DOHH2 (cell line): ENCODE data around the gene BRINP2.

ENCODE experiments used
- H3F3A ChIP-seq: fragments of 200-600 bp; sonication (generic), shearing (Covaris generic); 2 replicates; pipeline ENCODE4 v1.6.0; 2016; ENCODE audit warnings: antibody characterized with exemption, mild to moderate bottlenecking; ENCODE audit not compliant: control insufficient read depth, insufficient read depth
- H3K27ac ChIP-seq: fragments of 200-600 bp; sonication (generic); 2 replicates; pipeline ENCODE4 v1.5.1; 2014; ENCODE audit warnings: low read depth, mild to moderate bottlenecking, low read length, moderate library complexity
- H3K27me3 ChIP-seq: fragments of 200-600 bp; sonication (generic); 2 replicates; pipeline ENCODE4 v1.6.1; 2014; ENCODE audit warnings: mild to moderate bottlenecking, low read length, mixed read lengths; ENCODE audit not compliant: control insufficient read depth
- H3K36me3 ChIP-seq: fragments of 200-600 bp; sonication (generic); 2 replicates; pipeline ENCODE4 v1.6.1; 2014; ENCODE audit warnings: mild to moderate bottlenecking, low read length, moderate library complexity, mixed read lengths; ENCODE audit not compliant: control insufficient read depth
- H3K4me1 ChIP-seq: fragments of 200-600 bp; sonication (generic); 2 replicates; pipeline ENCODE4 v1.6.1; 2014; ENCODE audit warnings: mild to moderate bottlenecking, low read length, mixed read lengths; ENCODE audit not compliant: control insufficient read depth
- H3K4me2 ChIP-seq: fragments of 200-600 bp; sonication (generic); 2 replicates; pipeline ENCODE4 v1.6.0; 2014; ENCODE audit warnings: mild to moderate bottlenecking, low read length, moderate library complexity
- H3K4me3 ChIP-seq: fragments of 200-600 bp; sonication (generic); 2 replicates; pipeline ENCODE4 v1.5.1; 2014; ENCODE audit warnings: mild to moderate bottlenecking, low read length, mixed read lengths
- H3K79me2 ChIP-seq: fragments of 200-600 bp; sonication (generic); 2 replicates; pipeline ENCODE4 v1.6.1; 2014; ENCODE audit warnings: mild to moderate bottlenecking, low read length, mixed read lengths; ENCODE audit not compliant: control insufficient read depth
- H3K9me2 ChIP-seq: fragments of 200-600 bp; sonication (generic); replicated peaks from 2 replicates; pipeline ENCODE4 v1.6.1; 2014; ENCODE audit warnings: mild to moderate bottlenecking, low read length, mixed read lengths; ENCODE audit not compliant: control insufficient read depth
- H3K9me3 ChIP-seq: fragments of 200-600 bp; sonication (generic); 2 replicates; pipeline ENCODE4 v1.6.1; 2014; ENCODE audit warnings: antibody characterized with exemption, low read length, mixed read lengths; ENCODE audit not compliant: control insufficient read depth, insufficient read depth
- H4K20me1 ChIP-seq: fragments of 200-600 bp; sonication (generic); 2 replicates; pipeline ENCODE4 v1.6.0; 2014; ENCODE audit warnings: low read depth, mild to moderate bottlenecking, antibody characterized with exemption, low read length, moderate library complexity; ENCODE audit not compliant: control insufficient read depth, insufficient read depth
- EZH2phosphoT487 ChIP-seq: fragments of 200-600 bp; sonication (generic); IDR thresholded peaks from 2 replicates; pipeline ENCODE4 v1.6.1; 2017; ENCODE audit warnings: borderline replicate concordance, mild to moderate bottlenecking, antibody characterized with exemption, low read length, moderate library complexity, mixed read lengths
- TF ChIP-seq, protein P1 (sequence below): fragments of 200-600 bp; sonication (generic); IDR thresholded peaks from one replicate; pipeline ENCODE4 v1.5.1; 2014; ENCODE audit warnings: antibody characterized with exemption, mild to moderate bottlenecking, low read depth, low read length; ENCODE audit not compliant: poor library complexity, severe bottlenecking

Gene BRINP2

DNA sequence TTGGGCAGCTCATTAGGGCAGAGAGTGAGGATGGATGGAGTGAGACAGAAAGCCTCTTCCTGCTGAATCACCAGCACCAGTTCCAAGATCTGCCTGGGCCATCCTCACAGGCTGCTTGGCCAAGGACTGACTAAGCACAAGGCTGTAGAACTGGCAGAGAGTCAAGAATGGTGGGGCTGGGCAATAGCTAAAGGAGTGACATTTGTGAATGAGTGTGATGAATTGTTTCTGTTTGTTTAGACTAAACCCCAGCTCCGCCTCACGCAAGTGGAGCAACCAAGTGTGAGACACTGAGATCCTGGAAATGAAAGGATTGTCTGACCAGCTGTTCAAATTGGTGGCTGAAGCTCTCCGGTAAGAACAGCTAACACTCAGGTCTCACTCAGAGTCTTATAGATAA, 38.6 kb downstream of the BRINP2 start:
- Histone ChIP-seq H3K4me3 (no peak overlapping the region), H3K36me3 (no peaks in the 10 kb centered on the region), H3K9me2 (no peaks in the 10 kb centered on the region), H3F3A (no peaks in the 10 kb centered on the region), H3K4me2 (no peak overlapping the region), H3K4me1 (no peaks in the 10 kb centered on the region), H3K9me3 (no peaks in the 10 kb centered on the region), H3K27ac (no peak overlapping the region), H3K79me2 (no peaks in the 10 kb centered on the region), H4K20me1 (no peaks in the 10 kb centered on the region), H3K27me3 (no peaks in the 10 kb centered on the region)
- TF ChIP-seq, protein P1, sequence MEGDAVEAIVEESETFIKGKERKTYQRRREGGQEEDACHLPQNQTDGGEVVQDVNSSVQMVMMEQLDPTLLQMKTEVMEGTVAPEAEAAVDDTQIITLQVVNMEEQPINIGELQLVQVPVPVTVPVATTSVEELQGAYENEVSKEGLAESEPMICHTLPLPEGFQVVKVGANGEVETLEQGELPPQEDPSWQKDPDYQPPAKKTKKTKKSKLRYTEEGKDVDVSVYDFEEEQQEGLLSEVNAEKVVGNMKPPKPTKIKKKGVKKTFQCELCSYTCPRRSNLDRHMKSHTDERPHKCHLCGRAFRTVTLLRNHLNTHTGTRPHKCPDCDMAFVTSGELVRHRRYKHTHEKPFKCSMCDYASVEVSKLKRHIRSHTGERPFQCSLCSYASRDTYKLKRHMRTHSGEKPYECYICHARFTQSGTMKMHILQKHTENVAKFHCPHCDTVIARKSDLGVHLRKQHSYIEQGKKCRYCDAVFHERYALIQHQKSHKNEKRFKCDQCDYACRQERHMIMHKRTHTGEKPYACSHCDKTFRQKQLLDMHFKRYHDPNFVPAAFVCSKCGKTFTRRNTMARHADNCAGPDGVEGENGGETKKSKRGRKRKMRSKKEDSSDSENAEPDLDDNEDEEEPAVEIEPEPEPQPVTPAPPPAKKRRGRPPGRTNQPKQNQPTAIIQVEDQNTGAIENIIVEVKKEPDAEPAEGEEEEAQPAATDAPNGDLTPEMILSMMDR = no peak

GRCh38 chr1:177210071-177210470, 39.3 kb downstream of the BRINP2 start:
- no peak overlapping the region for H3K4me2 ChIP-seq
- no peaks in the 10 kb centered on the region for H3F3A ChIP-seq
- no peaks in the 10 kb centered on the region for H3K9me3 ChIP-seq
- H3K27me3 ChIP-seq = no peaks in the 10 kb centered on the region
- no peak overlapping the region for H3K27ac ChIP-seq
- no peaks in the 10 kb centered on the region for H3K9me2 ChIP-seq
- no peaks in the 10 kb centered on the region for H4K20me1 ChIP-seq
- no peaks in the 10 kb centered on the region for H3K79me2 ChIP-seq
- TF ChIP-seq, protein P1 = no peak
- TF ChIP-seq EZH2phosphoT487 = no peak
- H3K36me3 ChIP-seq = no peaks in the 10 kb centered on the region
- no peak overlapping the region for H3K4me3 ChIP-seq
- no peaks in the 10 kb centered on the region for H3K4me1 ChIP-seq

GRCh38 chr1:177211231-177211630, 40.5 kb downstream of the BRINP2 start:
- no peaks in the 10 kb centered on the region for H3K4me1 ChIP-seq
- H3K9me2 ChIP-seq = no peaks in the 10 kb centered on the region
- H4K20me1 ChIP-seq = no peaks in the 10 kb centered on the region
- H3K27me3 ChIP-seq = no peaks in the 10 kb centered on the region
- no peaks in the 10 kb centered on the region for H3K79me2 ChIP-seq
- H3K4me3 ChIP-seq = no peak overlapping the region
- H3K36me3 ChIP-seq = no peaks in the 10 kb centered on the region
- H3F3A ChIP-seq = no peaks in the 10 kb centered on the region
- no peak overlapping the region for H3K4me2 ChIP-seq
- TF ChIP-seq, protein P1 = no peak
- TF ChIP-seq EZH2phosphoT487 = no peak
- no peak overlapping the region for H3K27ac ChIP-seq
- H3K9me3 ChIP-seq = no peaks in the 10 kb centered on the region
